SK-N-SH (cell line): Measurements from ENCODE around the gene CDC42EP3. TPM values are rescaled to one million over a fixed set of nuclear protein-coding genes. Genes with fewer than 3 reads are reported as not detected.
A peak's percentile ranks its signal among the peaks of the same experiment; 100 is the strongest.

Experiments used
- EP300 ChIP-seq, 2 experiments: IDR thresholded peaks; 2 replicates each; pipeline versions ENCODE4 v1.4.0 to v1.6.1; 2012; ENCODE audit warnings: borderline replicate concordance in 1 of 2, low read depth in 1 of 2, low read length in 1 of 2
- FOXJ3 ChIP-seq: sonication (generic); formaldehyde crosslinking; IDR thresholded peaks from 2 replicates; pipeline ENCODE4 v1.5.1; 2020; ENCODE audit warnings: mild to moderate bottlenecking, missing genetic modification reagents
- FOXM1 ChIP-seq: IDR thresholded peaks from 2 replicates; pipeline ENCODE4 v1.4.0; 2012; ENCODE audit warnings: low read depth, mild to moderate bottlenecking
- JUND ChIP-seq: IDR thresholded peaks from 2 replicates; pipeline ENCODE4 v1.4.0; 2012
- NFIC ChIP-seq: IDR thresholded peaks from 2 replicates; pipeline ENCODE4 v1.4.0; 2012; ENCODE audit warnings: borderline replicate concordance
- NRF1 ChIP-seq: IDR thresholded peaks from 2 replicates; pipeline ENCODE4 v1.6.1; 2012; ENCODE audit warnings: low read depth, mild to moderate bottlenecking, low read length
- RAD21 ChIP-seq: IDR thresholded peaks from 2 replicates; pipeline ENCODE4 v1.6.1; 2012; ENCODE audit warnings: mild to moderate bottlenecking, low read length
- RCOR1 ChIP-seq: fragments of 150-350 bp; IDR thresholded peaks from 2 replicates; pipeline ENCODE4 v1.6.1; 2017; ENCODE audit warnings: antibody characterized with exemption, low read length
- REST ChIP-seq: IDR thresholded peaks from 2 replicates; pipeline ENCODE4 v1.6.1; 2012; ENCODE audit warnings: mild to moderate bottlenecking, low read depth, low read length, moderate library complexity
- RXRA ChIP-seq: IDR thresholded peaks from 2 replicates; pipeline ENCODE4 v1.4.0; 2012; ENCODE audit warnings: low read depth, mild to moderate bottlenecking, borderline replicate concordance
- SIN3A ChIP-seq: IDR thresholded peaks from 2 replicates; pipeline ENCODE4 v1.6.1; 2012; ENCODE audit warnings: low read depth, mild to moderate bottlenecking, low read length, moderate library complexity, borderline replicate concordance
- SMC3 ChIP-seq: IDR thresholded peaks from 2 replicates; pipeline ENCODE4 v1.6.1; 2012; ENCODE audit warnings: low read depth, low read length, improper control_type of control experiment
- TAF1 ChIP-seq: IDR thresholded peaks from 2 replicates; pipeline ENCODE4 v1.6.1; 2012; ENCODE audit warnings: low read depth, mild to moderate bottlenecking, low read length, moderate library complexity, borderline replicate concordance
- TEAD4 ChIP-seq: IDR thresholded peaks from 2 replicates; pipeline ENCODE4 v1.4.0; 2012; ENCODE audit warnings: mild to moderate bottlenecking, borderline replicate concordance; ENCODE audit not compliant: insufficient read depth
- USF1 ChIP-seq: IDR thresholded peaks from 2 replicates; pipeline ENCODE4 v1.4.0; 2012; ENCODE audit warnings: low read depth, borderline replicate concordance
- ZBTB33 ChIP-seq: IDR thresholded peaks from 2 replicates; pipeline ENCODE4 v1.4.0; 2012; ENCODE audit warnings: low read depth, borderline replicate concordance
- polyA plus RNA-seq, 3 experiments: library from polyadenylated mRNA; depleted of rRNA; stranded (reverse); fragments of >200 nt; gene quantifications; 2 replicates each; pipeline ENCODE4 v1.2.3, GENCODE V29; 2012
- TF ChIP-seq, protein P1 (sequence below): IDR thresholded peaks from 2 replicates; pipeline ENCODE4; 2012
- TF ChIP-seq, protein P2 (sequence below): IDR thresholded peaks from 2 replicates; pipeline ENCODE4 v1.4.0; 2012; ENCODE audit warnings: low read depth

Gene CDC42EP3
- polyA plus RNA-seq, 1 of the 3 experiments (the other 2 are of a cell fraction): 87.5 TPM

- TF ChIP-seq TEAD4: peak; percentile 99
- no peak for TF ChIP-seq RAD21
- no peak for TF ChIP-seq FOXJ3
- peak; percentile 92 for TF ChIP-seq JUND
- TF ChIP-seq RCOR1: no peak
- peak; percentile 53 to 98 for TF ChIP-seq EP300 (IDR thresholded peaks at IDR 0.05; ENCODE audit: borderline replicate concordance in 1 of 2, low read depth in 1 of 2, low read length in 1 of 2)
- TF ChIP-seq ZBTB33: peak; percentile 70; the same call in 1 of the 2 replicates
- TF ChIP-seq, protein P1, sequence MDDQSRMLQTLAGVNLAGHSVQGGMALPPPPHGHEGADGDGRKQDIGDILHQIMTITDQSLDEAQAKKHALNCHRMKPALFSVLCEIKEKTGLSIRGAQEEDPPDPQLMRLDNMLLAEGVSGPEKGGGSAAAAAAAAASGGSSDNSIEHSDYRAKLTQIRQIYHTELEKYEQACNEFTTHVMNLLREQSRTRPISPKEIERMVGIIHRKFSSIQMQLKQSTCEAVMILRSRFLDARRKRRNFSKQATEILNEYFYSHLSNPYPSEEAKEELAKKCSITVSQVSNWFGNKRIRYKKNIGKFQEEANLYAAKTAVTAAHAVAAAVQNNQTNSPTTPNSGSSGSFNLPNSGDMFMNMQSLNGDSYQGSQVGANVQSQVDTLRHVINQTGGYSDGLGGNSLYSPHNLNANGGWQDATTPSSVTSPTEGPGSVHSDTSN: peak; percentile 82
- TF ChIP-seq REST: peak; percentile 77; the same call in 1 of the 2 replicates
- TF ChIP-seq NRF1: no peak
- TF ChIP-seq NFIC: peak; percentile 83
- peak; percentile 89 for TF ChIP-seq RXRA
- no peak for TF ChIP-seq USF1
- TF ChIP-seq SIN3A: peak; percentile 76; the same call in 1 of the 2 replicates
- peak; percentile 84 for TF ChIP-seq FOXM1
- peak; percentile 65; the same call in 1 of the 2 replicates for TF ChIP-seq TAF1
- TF ChIP-seq, protein P2, sequence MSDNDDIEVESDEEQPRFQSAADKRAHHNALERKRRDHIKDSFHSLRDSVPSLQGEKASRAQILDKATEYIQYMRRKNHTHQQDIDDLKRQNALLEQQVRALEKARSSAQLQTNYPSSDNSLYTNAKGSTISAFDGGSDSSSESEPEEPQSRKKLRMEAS: peak; percentile 84
- TF ChIP-seq SMC3: 0 out of 2 replicates have a peak, but pooled peaks have one; percentile 1
Observed at GRCh38 chr2:37711308-37711731, 39.9 kb upstream of the CDC42EP3 start (continued).
